ENCODE results near the gene OAT. TPM values are rescaled to one million over a fixed set of nuclear protein-coding genes. Genes with fewer than 3 reads are reported as not detected.

The OAT gene
- 100 to 1,000 TPM; 139 to 205 (median 168) TPM for total RNA-seq

GRCh38 chr10:124418726-124419501 is at the start of gene OAT:
TSS of gene OAT (minus strand) at chr10:124418923. CDS start at chr10:124412171, 6,752 bp downstream.
- Histone ChIP-seq H3K4me3 (peak within 1 kb of the TSS; percentile 94 to 100), H3K27ac (peak within 1 kb of the TSS; percentile 95 to 100 (median 97)), H3K36me3 (no peaks in the 10 kb centered on the region), H3K4me1 (peaks cover 4 to 49% (median 12%) of the 10 kb centered on the region in 3 donors), H3K27me3 (no peaks in the 10 kb centered on the region), H3K9me3 (no peaks in the 10 kb centered on the region)
- TF ChIP-seq EP300 (IDR thresholded peaks at IDR 0.05) (no peak), POLR2A (IDR thresholded peaks at IDR 0.05) (peak; percentile 98 to 99), POLR2AphosphoS5 (IDR thresholded peaks at IDR 0.05) (peak; percentile 99)
- TF ChIP-seq, protein P1, sequence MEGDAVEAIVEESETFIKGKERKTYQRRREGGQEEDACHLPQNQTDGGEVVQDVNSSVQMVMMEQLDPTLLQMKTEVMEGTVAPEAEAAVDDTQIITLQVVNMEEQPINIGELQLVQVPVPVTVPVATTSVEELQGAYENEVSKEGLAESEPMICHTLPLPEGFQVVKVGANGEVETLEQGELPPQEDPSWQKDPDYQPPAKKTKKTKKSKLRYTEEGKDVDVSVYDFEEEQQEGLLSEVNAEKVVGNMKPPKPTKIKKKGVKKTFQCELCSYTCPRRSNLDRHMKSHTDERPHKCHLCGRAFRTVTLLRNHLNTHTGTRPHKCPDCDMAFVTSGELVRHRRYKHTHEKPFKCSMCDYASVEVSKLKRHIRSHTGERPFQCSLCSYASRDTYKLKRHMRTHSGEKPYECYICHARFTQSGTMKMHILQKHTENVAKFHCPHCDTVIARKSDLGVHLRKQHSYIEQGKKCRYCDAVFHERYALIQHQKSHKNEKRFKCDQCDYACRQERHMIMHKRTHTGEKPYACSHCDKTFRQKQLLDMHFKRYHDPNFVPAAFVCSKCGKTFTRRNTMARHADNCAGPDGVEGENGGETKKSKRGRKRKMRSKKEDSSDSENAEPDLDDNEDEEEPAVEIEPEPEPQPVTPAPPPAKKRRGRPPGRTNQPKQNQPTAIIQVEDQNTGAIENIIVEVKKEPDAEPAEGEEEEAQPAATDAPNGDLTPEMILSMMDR (IDR thresholded peaks at IDR 0.05), result no peak
- peak; percentile 98 for ATAC-seq
- WGBS, 2 donors (ENCODE audit: low coverage in 1 of 2), result 0 to 5% methylated on average over 3 to 11 of the region's 70 CpGs

DNA sequence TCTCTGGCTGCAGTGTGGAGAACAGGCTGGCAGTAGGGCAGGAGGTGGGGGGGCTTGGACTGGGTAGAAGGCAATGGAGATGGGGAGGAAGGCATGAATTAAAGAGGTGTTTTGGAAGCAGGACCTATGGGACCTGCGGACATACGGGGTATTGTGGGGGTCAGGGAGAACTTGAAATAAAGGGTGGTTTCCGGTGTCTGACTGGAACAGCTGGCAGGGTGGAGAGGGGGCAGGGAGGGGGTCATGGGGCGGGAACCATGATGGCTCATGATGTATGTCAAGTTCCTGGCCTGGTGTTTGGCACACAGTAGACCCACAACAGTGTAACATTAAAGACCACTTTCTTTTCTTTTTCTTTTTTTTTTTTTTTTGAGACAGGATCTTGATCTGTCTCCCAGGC is 48.4 kb upstream of the OAT start:
- TF ChIP-seq EP300 (IDR thresholded peaks at IDR 0.05), result no peak

GRCh38 chr10:124465777-124466488 is 47.2 kb upstream of the OAT start:
- no peaks in the 10 kb centered on the region for H3K36me3 ChIP-seq
- H3K27ac ChIP-seq, result no peak overlapping the region
- no peaks in the 10 kb centered on the region for H3K27me3 ChIP-seq
- H3K4me1 ChIP-seq, result peaks cover 0 to 8% (median 0%) of the 10 kb centered on the region in 3 donors
- 41 to 54% methylated on average over 6 to 7 of the region's 9 CpGs for WGBS, 2 donors (ENCODE audit: low coverage in 1 of 2)
- TF ChIP-seq POLR2A (IDR thresholded peaks at IDR 0.05) (no peak), EP300 (IDR thresholded peaks at IDR 0.05) (no peak), POLR2AphosphoS5 (IDR thresholded peaks at IDR 0.05) (no peak)
- TF ChIP-seq, protein P1 (IDR thresholded peaks at IDR 0.05), result no peak
- no peak for ATAC-seq
- no peaks in the 10 kb centered on the region for H3K9me3 ChIP-seq
- H3K4me3 ChIP-seq, result no peak overlapping the region

More for the DNA sequence above, 48.4 kb upstream of the OAT start:
- Histone ChIP-seq H3K27me3 (no peaks in the 10 kb centered on the region), H3K4me1 (peaks cover 0 to 6% (median 0%) of the 10 kb centered on the region in 3 donors), H3K36me3 (no peaks in the 10 kb centered on the region), H3K27ac (no peak overlapping the region), H3K9me3 (no peaks in the 10 kb centered on the region), H3K4me3 (no peak overlapping the region)
- ATAC-seq, result no peak
- WGBS, 2 donors (ENCODE audit: low coverage in 1 of 2), result 89 to 93% methylated on average over 4 of the region's 4 CpGs

DNA sequence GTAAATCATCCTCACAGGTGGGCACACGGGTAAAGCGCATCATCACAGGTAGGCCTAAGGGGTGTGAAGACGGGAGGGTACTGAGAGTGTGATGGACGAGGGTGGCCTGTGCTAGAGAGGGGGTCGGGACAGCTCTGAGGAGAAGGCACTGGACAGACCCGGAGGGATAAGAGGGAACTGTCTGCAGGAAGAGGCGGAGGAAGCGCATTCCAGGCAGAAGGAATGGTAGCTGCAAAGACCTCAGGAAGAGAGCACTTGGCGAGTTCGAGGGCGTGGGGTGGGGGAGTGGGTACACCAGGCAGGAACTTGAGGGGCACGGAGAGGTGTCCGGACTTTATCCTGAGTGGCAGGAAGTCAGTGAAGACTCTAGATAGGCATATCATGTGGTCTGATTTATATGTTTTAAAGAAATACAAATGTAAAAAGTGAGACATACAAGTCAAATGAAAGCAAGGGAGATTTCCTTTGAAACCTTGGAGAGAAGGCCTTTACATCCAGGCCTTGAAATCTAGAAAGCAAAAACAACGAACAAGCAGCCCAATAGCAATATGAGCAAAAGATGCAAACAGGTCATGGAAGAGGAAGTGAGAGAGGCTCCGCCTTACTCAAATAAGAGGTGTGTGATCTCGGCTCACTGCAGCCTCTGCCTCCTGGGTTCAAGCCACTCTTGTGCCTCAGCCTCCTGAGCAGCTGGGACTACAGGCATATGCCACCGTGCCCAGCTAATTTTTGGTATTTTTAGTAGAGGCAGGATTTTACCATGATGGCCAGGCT is 46.5 kb upstream of the OAT start:
- Histone ChIP-seq H3K27me3 (no peaks in the 10 kb centered on the region), H3K4me3 (no peak overlapping the region), H3K9me3 (no peaks in the 10 kb centered on the region), H3K36me3 (no peaks in the 10 kb centered on the region), H3K4me1 (peaks cover 0 to 8% (median 0%) of the 10 kb centered on the region in 3 donors), H3K27ac (no peak overlapping the region)
- ATAC-seq, result no peak
- WGBS, 2 donors (ENCODE audit: low coverage in 1 of 2), result 75 to 81% methylated on average over 15 of the region's 17 CpGs
- TF ChIP-seq, protein P1 (IDR thresholded peaks at IDR 0.05), result no peak
- TF ChIP-seq POLR2A (IDR thresholded peaks at IDR 0.05), result no peak

Data from gastroesophageal sphincter (tissue), 4 donors.